Hepatocyte (in vitro differentiated cells): ENCODE measurements around the gene TBCK.

ENCODE experiments used
- CTCF ChIP-seq: fragments of 200-600 bp; sonication (generic); IDR thresholded peaks from 2 replicates; pipeline ENCODE4 v1.5.1; 2016; ENCODE audit warnings: antibody characterized with exemption, mild to moderate bottlenecking; ENCODE audit not compliant: poor library complexity
- EZH2 ChIP-seq: fragments of 200-600 bp; sonication (generic); IDR thresholded peaks from 2 replicates; pipeline ENCODE4 v1.6.1; 2016; ENCODE audit warnings: antibody characterized with exemption, mild to moderate bottlenecking, borderline replicate concordance
- EZH2phosphoT487 ChIP-seq: fragments of 200-600 bp; sonication (generic); IDR thresholded peaks from one replicate; pipeline ENCODE4 v1.6.1; 2018; ENCODE audit warnings: antibody characterized with exemption, mild to moderate bottlenecking, low read depth, moderate library complexity; ENCODE audit not compliant: unreplicated experiment, severe bottlenecking

- TF ChIP-seq CTCF, result no peak
- no peak for TF ChIP-seq EZH2
- no peak for TF ChIP-seq EZH2phosphoT487
Observed at GRCh38 chr4:106162278-106162677, 153.7 kb downstream of the TBCK start.
